Memory B cell (primary cell): ENCODE results near the gene ANK3.
"Not testable (repeated sequence)": the region's sequence is repeated elsewhere in the genome, so short reads cannot be mapped to it uniquely, and the experiment has no call there.

ENCODE experiments used
- ATAC-seq: fragments of 150-1000 bp; cut with Tn5 transposase; 2 replicates; pipeline ENCODE4 v1.10.0; 2021; ENCODE audit warnings: low read depth, mild to moderate bottlenecking, moderate library complexity
- DNase-seq, 2 donors: peaks; one replicate each; pipeline ENCODE4 v3.0.0; 2022; ENCODE audit warnings: low spot score in 2 of 2
- H3K27ac Mint-ChIP-seq: one replicate; pipeline ENCODE4 v1.8.0; 2022; ENCODE audit warnings: mild to moderate bottlenecking, moderate library complexity, mixed read lengths
- H3K27me3 Mint-ChIP-seq: one replicate; pipeline ENCODE4 v1.8.0; 2022; ENCODE audit warnings: mixed read lengths
- H3K36me3 Mint-ChIP-seq: one replicate; pipeline ENCODE4 v1.8.0; 2022; ENCODE audit warnings: mild to moderate bottlenecking, mixed read lengths
- H3K4me1 Mint-ChIP-seq: one replicate; pipeline ENCODE4 v1.8.0; 2022; ENCODE audit warnings: mixed read lengths
- H3K4me3 Mint-ChIP-seq: one replicate; pipeline ENCODE4 v1.8.0; 2022; ENCODE audit warnings: mild to moderate bottlenecking, moderate library complexity, mixed read lengths
- H3K9me3 Mint-ChIP-seq: one replicate; pipeline ENCODE4 v1.8.0; 2022; ENCODE audit warnings: mixed read lengths

ANK3 gene

GRCh38 chr10:60035375-60035774 lies 354.3 kb downstream of the ANK3 start:
- not testable (repeated sequence) for DNase-seq, H3K36me3 Mint-ChIP-seq, H3K27ac Mint-ChIP-seq, ATAC-seq, H3K4me1 Mint-ChIP-seq, H3K4me3 Mint-ChIP-seq, H3K9me3 Mint-ChIP-seq, H3K27me3 Mint-ChIP-seq

- Mint-ChIP-seq H3K36me3 (no peaks in the 10 kb centered on the region), H3K4me1 (peaks cover 8% of the 10 kb centered on the region), H3K4me3 (no peak overlapping the region), H3K27ac (no peak overlapping the region), H3K27me3 (no peaks in the 10 kb centered on the region), H3K9me3 (no peaks in the 10 kb centered on the region)
- DNase-seq = peak; percentile 30 to 46
- ATAC-seq = peak; percentile 61
Observed at GRCh38 chr10:60032723-60033122, 357.0 kb downstream of the ANK3 start.

DNA sequence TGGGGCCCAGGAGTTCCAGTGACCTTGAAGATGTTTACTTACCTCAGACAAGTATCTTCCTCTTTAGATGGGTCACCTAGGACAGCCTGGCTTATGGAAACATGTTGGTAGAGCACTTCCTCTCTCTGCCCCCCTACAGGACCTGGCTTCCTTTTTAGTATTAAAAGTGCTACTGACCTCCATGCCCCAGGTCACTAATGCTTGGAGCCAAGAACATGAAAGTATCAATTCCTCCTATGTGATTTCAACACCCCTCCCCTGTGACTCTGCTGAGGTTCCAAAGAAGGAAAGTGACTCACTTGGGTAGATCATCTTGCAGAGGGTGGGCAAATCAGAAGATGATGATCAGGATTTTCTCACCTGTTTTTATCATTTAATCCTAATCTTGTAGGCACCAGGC lies 358.0 kb downstream of the ANK3 start:
- H3K4me1 Mint-ChIP-seq = peaks cover 8% of the 10 kb centered on the region
- H3K27me3 Mint-ChIP-seq = no peaks in the 10 kb centered on the region
- H3K4me3 Mint-ChIP-seq = no peak overlapping the region
- H3K27ac Mint-ChIP-seq = peak overlapping the region; percentile 42
- no peaks in the 10 kb centered on the region for H3K9me3 Mint-ChIP-seq
- H3K36me3 Mint-ChIP-seq = no peaks in the 10 kb centered on the region
- ATAC-seq = no peak
- no peak for DNase-seq

DNA sequence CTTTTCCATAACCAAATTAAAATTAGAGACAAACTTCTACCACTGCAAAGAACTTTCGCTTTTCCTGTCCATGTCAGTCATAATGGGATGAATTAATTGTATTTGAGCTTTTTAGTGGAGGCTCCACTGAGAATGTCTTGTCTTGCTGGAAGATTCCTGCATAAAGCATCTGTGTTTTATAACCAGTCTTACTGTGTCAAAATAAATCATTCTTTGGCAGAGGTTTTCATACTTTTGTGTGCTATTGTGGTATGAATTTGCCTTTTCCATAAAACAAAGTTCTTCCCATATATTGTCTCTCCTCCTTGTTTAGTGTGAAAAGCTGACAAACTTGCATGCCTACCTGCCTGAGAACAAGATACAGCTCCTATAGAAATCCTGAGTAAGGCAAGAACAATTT lies 358.5 kb downstream of the ANK3 start:
- Mint-ChIP-seq H3K4me3 (no peak overlapping the region), H3K27ac (peak overlapping the region; percentile 42), H3K9me3 (no peaks in the 10 kb centered on the region), H3K36me3 (no peaks in the 10 kb centered on the region), H3K27me3 (no peaks in the 10 kb centered on the region), H3K4me1 (peaks cover 8% of the 10 kb centered on the region)
- ATAC-seq = no peak
- DNase-seq = no peak

- Mint-ChIP-seq H3K27me3 (no peaks in the 10 kb centered on the region), H3K27ac (no peak overlapping the region), H3K36me3 (no peaks in the 10 kb centered on the region)
Observed at GRCh38 chr10:60029475-60029874, 360.2 kb downstream of the ANK3 start.

DNA sequence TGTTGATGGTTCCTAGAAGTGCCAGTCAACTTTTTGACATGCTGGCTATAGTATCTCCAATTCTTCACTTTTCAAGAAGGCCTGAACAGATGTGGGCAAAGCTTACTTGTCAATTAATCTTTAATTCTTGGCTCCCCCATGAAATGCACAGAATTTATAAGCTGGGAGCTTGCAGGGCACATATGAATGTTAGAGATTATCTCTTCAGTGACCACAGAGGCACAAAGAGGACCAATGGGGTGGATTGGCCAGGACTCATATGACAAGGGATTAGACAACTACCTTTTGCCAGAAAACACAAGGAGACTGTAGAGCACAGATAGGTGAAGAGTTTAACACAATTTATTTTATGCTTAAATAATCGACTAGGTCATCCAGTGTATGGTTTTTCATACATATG lies 361.6 kb downstream of the ANK3 start:
- no peak for ATAC-seq
- H3K9me3 Mint-ChIP-seq = no peaks in the 10 kb centered on the region
- H3K4me1 Mint-ChIP-seq = peaks cover 8% of the 10 kb centered on the region
- H3K27ac Mint-ChIP-seq = no peak overlapping the region
- H3K36me3 Mint-ChIP-seq = no peaks in the 10 kb centered on the region
- no peaks in the 10 kb centered on the region for H3K27me3 Mint-ChIP-seq
- no peak overlapping the region for H3K4me3 Mint-ChIP-seq
- DNase-seq = no peak

More at GRCh38 chr10:60029475-60029874, 360.2 kb downstream of the ANK3 start:
- ATAC-seq (no peak), DNase-seq (no peak)
- Mint-ChIP-seq H3K4me3 (no peak overlapping the region), H3K9me3 (no peaks in the 10 kb centered on the region), H3K4me1 (peaks cover 8% of the 10 kb centered on the region)

- Mint-ChIP-seq H3K9me3 (no peaks in the 10 kb centered on the region), H3K36me3 (no peaks in the 10 kb centered on the region), H3K27ac (peak overlapping the region; percentile 45), H3K4me1 (no peaks in the 10 kb centered on the region), H3K27me3 (no peaks in the 10 kb centered on the region), H3K4me3 (no peak overlapping the region)
- ATAC-seq (no peak), DNase-seq (no peak)
Observed at GRCh38 chr10:60025279-60025678, 364.4 kb downstream of the ANK3 start.

GRCh38 chr10:60024506-60024905 lies 365.2 kb downstream of the ANK3 start:
- Mint-ChIP-seq H3K27ac (no peak overlapping the region), H3K4me3 (no peak overlapping the region), H3K4me1 (no peaks in the 10 kb centered on the region), H3K27me3 (no peaks in the 10 kb centered on the region), H3K36me3 (no peaks in the 10 kb centered on the region), H3K9me3 (no peaks in the 10 kb centered on the region)
- no peak for ATAC-seq
- no peak for DNase-seq

GRCh38 chr10:60023155-60023877 lies 366.4 kb downstream of the ANK3 start:
- no peak overlapping the region for H3K4me3 Mint-ChIP-seq
- ATAC-seq (no peak), DNase-seq (no peak)
- H3K27ac Mint-ChIP-seq = no peak overlapping the region
- H3K4me1 Mint-ChIP-seq = no peaks in the 10 kb centered on the region
- peaks cover 3% of the 10 kb centered on the region for H3K27me3 Mint-ChIP-seq
- no peaks in the 10 kb centered on the region for H3K9me3 Mint-ChIP-seq
- no peaks in the 10 kb centered on the region for H3K36me3 Mint-ChIP-seq

- H3K4me3 Mint-ChIP-seq = no peak overlapping the region
- no peak overlapping the region for H3K27ac Mint-ChIP-seq
- no peaks in the 10 kb centered on the region for H3K9me3 Mint-ChIP-seq
- H3K36me3 Mint-ChIP-seq = no peaks in the 10 kb centered on the region
- ATAC-seq (no peak), DNase-seq (no peak)
- H3K27me3 Mint-ChIP-seq = peaks cover 6% of the 10 kb centered on the region
- no peaks in the 10 kb centered on the region for H3K4me1 Mint-ChIP-seq
Observed at GRCh38 chr10:60021361-60021760, 368.3 kb downstream of the ANK3 start.

DNA sequence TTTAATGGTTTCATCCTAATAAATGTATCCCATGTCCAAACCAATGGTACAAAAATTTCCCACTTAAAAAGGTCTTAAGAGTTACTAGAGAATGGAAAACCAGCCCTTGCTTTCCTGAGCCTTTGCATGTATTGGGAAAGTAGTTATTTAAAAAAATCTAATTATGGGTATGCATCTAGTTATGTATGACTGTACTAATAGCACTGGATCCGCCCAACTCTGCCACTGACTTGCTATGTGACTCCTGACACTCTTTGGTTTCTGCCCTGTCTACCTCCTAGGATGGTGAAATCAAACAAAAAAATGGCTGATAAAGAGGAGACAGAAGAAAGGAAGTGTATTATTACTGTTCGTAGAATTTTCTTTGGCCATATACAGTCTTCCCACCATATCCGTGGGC lies 372.9 kb downstream of the ANK3 start:
- ATAC-seq = no peak
- DNase-seq = no peak
- H3K27me3 Mint-ChIP-seq = peaks cover 9% of the 10 kb centered on the region

GRCh38 chr10:60009710-60010383 lies 379.8 kb downstream of the ANK3 start:
- no peak for DNase-seq
- Mint-ChIP-seq H3K9me3 (no peaks in the 10 kb centered on the region), H3K27ac (no peak overlapping the region)

More for the DNA sequence above, 372.9 kb downstream of the ANK3 start:
- Mint-ChIP-seq H3K9me3 (no peaks in the 10 kb centered on the region), H3K27ac (no peak overlapping the region), H3K4me1 (no peaks in the 10 kb centered on the region), H3K36me3 (no peaks in the 10 kb centered on the region), H3K4me3 (no peak overlapping the region)

GRCh38 chr10:60009276-60009675 lies 380.4 kb downstream of the ANK3 start:
- Mint-ChIP-seq H3K4me1 (no peaks in the 10 kb centered on the region), H3K27me3 (peaks cover 4% of the 10 kb centered on the region), H3K4me3 (no peak overlapping the region), H3K36me3 (no peaks in the 10 kb centered on the region), H3K27ac (no peak overlapping the region), H3K9me3 (no peaks in the 10 kb centered on the region)
- ATAC-seq (no peak), DNase-seq (no peak)

More at GRCh38 chr10:60009710-60010383, 379.8 kb downstream of the ANK3 start:
- Mint-ChIP-seq H3K4me3 (no peak overlapping the region), H3K4me1 (no peaks in the 10 kb centered on the region), H3K36me3 (no peaks in the 10 kb centered on the region), H3K27me3 (peaks cover 4% of the 10 kb centered on the region)
- ATAC-seq = no peak

GRCh38 chr10:60008816-60009215 lies 380.9 kb downstream of the ANK3 start:
- no peak overlapping the region for H3K4me3 Mint-ChIP-seq
- peaks cover 4% of the 10 kb centered on the region for H3K27me3 Mint-ChIP-seq
- ATAC-seq (no peak), DNase-seq (no peak)
- no peaks in the 10 kb centered on the region for H3K36me3 Mint-ChIP-seq
- no peaks in the 10 kb centered on the region for H3K4me1 Mint-ChIP-seq
- H3K27ac Mint-ChIP-seq = no peak overlapping the region
- H3K9me3 Mint-ChIP-seq = no peaks in the 10 kb centered on the region

DNA sequence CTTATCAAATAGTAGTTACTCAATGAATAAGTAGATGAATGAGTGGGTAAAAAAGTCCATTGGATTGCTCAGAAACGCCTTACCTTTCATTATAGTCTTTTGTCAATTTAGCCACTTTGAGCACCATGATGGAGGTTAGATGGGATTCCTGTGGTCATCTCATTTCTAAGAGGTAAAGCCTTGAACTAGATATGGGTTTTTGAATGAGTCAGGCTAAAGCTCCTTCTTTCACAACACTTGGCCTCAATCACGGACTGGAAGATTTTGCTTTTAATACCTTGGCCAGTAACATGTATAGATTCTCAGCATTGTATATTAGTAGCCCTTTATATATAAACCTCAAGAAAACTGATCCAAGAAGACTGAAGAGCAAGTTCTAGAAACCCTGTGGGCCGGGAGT lies 383.6 kb downstream of the ANK3 start:
- no peaks in the 10 kb centered on the region for H3K9me3 Mint-ChIP-seq
- no peak overlapping the region for H3K27ac Mint-ChIP-seq
- ATAC-seq (no peak), DNase-seq (no peak)
- H3K27me3 Mint-ChIP-seq = peaks cover 2% of the 10 kb centered on the region
- no peak overlapping the region for H3K4me3 Mint-ChIP-seq
- H3K4me1 Mint-ChIP-seq = no peaks in the 10 kb centered on the region
- H3K36me3 Mint-ChIP-seq = no peaks in the 10 kb centered on the region
